Measurements from ENCODE around the gene SIGLEC9.

SIGLEC9 gene

DNA sequence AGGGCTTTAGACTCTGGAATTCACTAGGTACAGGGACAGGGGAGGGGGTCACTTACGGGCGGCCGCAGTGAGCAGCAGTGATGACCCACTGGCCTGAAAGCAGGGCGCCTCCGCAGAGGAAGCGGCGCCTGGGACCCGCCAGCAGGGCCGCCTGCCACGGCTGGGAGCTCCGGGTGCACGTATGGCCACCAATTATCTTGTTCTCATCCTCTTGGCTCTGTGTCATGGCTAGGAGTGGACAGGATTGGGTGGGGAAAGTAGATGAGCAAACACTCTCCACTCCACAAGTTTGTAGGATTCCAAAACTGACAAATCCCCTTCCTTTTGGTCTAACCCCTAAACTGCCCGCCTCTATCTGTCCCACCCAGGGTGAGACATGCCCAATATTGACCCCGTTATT is 43.2 kb upstream of the SIGLEC9 start:
- no peaks in the 10 kb centered on the region for H3K27me3 ChIP-seq (ENCODE audit: insufficient read depth, low read length)
- no peaks in the 10 kb centered on the region for H3K79me2 ChIP-seq (ENCODE audit: insufficient read depth, low read length)

DNA sequence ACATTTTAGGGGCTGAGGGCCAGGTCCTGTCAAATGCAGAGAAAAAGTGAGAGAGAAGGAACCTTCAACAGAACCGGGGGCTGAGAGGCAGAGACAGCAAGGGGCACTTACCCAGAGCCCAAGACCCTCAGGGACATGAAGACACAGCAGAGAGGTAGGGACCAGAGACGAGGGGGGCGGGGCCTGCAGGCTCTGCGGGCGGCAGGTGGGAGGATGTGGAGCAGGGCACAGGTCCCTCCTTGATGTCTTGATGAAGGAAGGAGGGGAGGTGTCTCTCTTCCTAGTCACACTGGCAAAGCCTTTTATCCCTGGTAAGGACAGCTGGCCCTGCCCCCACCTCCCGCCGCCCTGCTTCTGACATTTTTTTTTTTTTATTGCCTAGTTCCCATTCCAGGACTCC is 42.1 kb upstream of the SIGLEC9 start, which contains the start of gene KLK14:
Gene KLK14 (minus strand): TSS at position 277 of the 400 bp plus-strand sequence. CDS start 273 bp downstream, at position 4.
- Histone ChIP-seq H3K4me2 (ENCODE audit: low read length) (no peak within 1 kb of the TSS), H3K79me2 (ENCODE audit: insufficient read depth, low read length) (no peaks in the 10 kb centered on the region), H3K4me3 (ENCODE audit: low read depth, low read length, poor library complexity, severe bottlenecking) (no peak within 1 kb of the TSS), H2AFZ (ENCODE audit: low read length) (no peak within 1 kb of the TSS), H3K27me3 (ENCODE audit: insufficient read depth, low read length) (no peaks in the 10 kb centered on the region), H3K4me1 (ENCODE audit: insufficient read depth, low read length, severe bottlenecking) (no peaks in the 10 kb centered on the region), H3K9me3 (ENCODE audit: low read length) (no peaks in the 10 kb centered on the region), H3K9me2 (ENCODE audit: low read depth, low read length) (no peaks in the 10 kb centered on the region), H3K9ac (ENCODE audit: low read length) (no peak within 1 kb of the TSS), H3K36me3 (ENCODE audit: insufficient read depth, low read length) (no peaks in the 10 kb centered on the region), H3K27ac (ENCODE audit: low read depth, low read length, poor library complexity, severe bottlenecking) (no peak within 1 kb of the TSS), H3F3A (ENCODE audit: insufficient read depth, low read length) (no peaks in the 10 kb centered on the region), H4K20me1 (ENCODE audit: insufficient read depth, low read length) (no peaks in the 10 kb centered on the region)
- TF ChIP-seq, protein P1, sequence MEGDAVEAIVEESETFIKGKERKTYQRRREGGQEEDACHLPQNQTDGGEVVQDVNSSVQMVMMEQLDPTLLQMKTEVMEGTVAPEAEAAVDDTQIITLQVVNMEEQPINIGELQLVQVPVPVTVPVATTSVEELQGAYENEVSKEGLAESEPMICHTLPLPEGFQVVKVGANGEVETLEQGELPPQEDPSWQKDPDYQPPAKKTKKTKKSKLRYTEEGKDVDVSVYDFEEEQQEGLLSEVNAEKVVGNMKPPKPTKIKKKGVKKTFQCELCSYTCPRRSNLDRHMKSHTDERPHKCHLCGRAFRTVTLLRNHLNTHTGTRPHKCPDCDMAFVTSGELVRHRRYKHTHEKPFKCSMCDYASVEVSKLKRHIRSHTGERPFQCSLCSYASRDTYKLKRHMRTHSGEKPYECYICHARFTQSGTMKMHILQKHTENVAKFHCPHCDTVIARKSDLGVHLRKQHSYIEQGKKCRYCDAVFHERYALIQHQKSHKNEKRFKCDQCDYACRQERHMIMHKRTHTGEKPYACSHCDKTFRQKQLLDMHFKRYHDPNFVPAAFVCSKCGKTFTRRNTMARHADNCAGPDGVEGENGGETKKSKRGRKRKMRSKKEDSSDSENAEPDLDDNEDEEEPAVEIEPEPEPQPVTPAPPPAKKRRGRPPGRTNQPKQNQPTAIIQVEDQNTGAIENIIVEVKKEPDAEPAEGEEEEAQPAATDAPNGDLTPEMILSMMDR (IDR thresholded peaks at IDR 0.05; ENCODE audit: low read length) = no peak
- TF ChIP-seq EZH2 (IDR thresholded peaks at IDR 0.05; ENCODE audit: borderline replicate concordance, low read length) = no peak

More for the DNA sequence above, 43.2 kb upstream of the SIGLEC9 start:
- Histone ChIP-seq H3K9me2 (ENCODE audit: low read depth, low read length) (no peaks in the 10 kb centered on the region), H3K36me3 (ENCODE audit: insufficient read depth, low read length) (no peaks in the 10 kb centered on the region), H4K20me1 (ENCODE audit: insufficient read depth, low read length) (no peaks in the 10 kb centered on the region), H3K9ac (ENCODE audit: low read length) (no peak overlapping the region), H3F3A (ENCODE audit: insufficient read depth, low read length) (no peaks in the 10 kb centered on the region), H3K9me3 (ENCODE audit: low read length) (no peaks in the 10 kb centered on the region), H3K4me1 (ENCODE audit: insufficient read depth, low read length, severe bottlenecking) (no peaks in the 10 kb centered on the region), H3K4me2 (ENCODE audit: low read length) (no peak overlapping the region), H3K27ac (ENCODE audit: low read depth, low read length, poor library complexity, severe bottlenecking) (no peak overlapping the region), H3K4me3 (ENCODE audit: low read depth, low read length, poor library complexity, severe bottlenecking) (no peak overlapping the region), H2AFZ (ENCODE audit: low read length) (no peak overlapping the region)
- TF ChIP-seq, protein P1 (IDR thresholded peaks at IDR 0.05; ENCODE audit: low read length) = no peak
- TF ChIP-seq EZH2 (IDR thresholded peaks at IDR 0.05; ENCODE audit: borderline replicate concordance, low read length) = no peak

DNA sequence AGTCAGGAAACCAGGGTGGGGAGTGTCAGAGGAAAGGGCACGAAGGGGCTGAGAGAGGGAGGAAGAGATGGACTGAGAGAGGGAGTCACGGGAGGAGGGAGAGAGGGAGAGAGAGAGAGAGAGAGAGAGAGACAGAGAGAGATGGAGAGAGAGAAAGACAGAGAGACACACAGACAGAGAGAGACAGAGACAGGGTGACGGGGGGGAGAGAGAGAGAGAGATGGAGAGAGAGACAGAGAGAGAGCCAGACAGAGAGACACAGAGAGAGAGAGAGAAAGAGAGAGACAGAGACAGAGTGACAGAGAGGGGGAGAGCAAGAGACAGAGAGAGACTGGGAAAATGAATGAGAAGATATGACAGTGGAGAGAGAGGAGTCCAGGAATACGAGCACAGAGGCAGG is 41.5 kb upstream of the SIGLEC9 start:
- Histone ChIP-seq H3K9ac (ENCODE audit: low read length) (no peak overlapping the region), H3K4me2 (ENCODE audit: low read length) (no peak overlapping the region), H3K79me2 (ENCODE audit: insufficient read depth, low read length) (no peaks in the 10 kb centered on the region), H3K9me3 (ENCODE audit: low read length) (no peaks in the 10 kb centered on the region), H4K20me1 (ENCODE audit: insufficient read depth, low read length) (no peaks in the 10 kb centered on the region), H3K4me3 (ENCODE audit: low read depth, low read length, poor library complexity, severe bottlenecking) (no peak overlapping the region), H3F3A (ENCODE audit: insufficient read depth, low read length) (no peaks in the 10 kb centered on the region), H3K36me3 (ENCODE audit: insufficient read depth, low read length) (no peaks in the 10 kb centered on the region), H3K27ac (ENCODE audit: low read depth, low read length, poor library complexity, severe bottlenecking) (no peak overlapping the region), H2AFZ (ENCODE audit: low read length) (no peak overlapping the region), H3K9me2 (ENCODE audit: low read depth, low read length) (no peaks in the 10 kb centered on the region), H3K27me3 (ENCODE audit: insufficient read depth, low read length) (no peaks in the 10 kb centered on the region), H3K4me1 (ENCODE audit: insufficient read depth, low read length, severe bottlenecking) (no peaks in the 10 kb centered on the region)
- no peak for TF ChIP-seq EZH2 (IDR thresholded peaks at IDR 0.05; ENCODE audit: borderline replicate concordance, low read length)

DNA sequence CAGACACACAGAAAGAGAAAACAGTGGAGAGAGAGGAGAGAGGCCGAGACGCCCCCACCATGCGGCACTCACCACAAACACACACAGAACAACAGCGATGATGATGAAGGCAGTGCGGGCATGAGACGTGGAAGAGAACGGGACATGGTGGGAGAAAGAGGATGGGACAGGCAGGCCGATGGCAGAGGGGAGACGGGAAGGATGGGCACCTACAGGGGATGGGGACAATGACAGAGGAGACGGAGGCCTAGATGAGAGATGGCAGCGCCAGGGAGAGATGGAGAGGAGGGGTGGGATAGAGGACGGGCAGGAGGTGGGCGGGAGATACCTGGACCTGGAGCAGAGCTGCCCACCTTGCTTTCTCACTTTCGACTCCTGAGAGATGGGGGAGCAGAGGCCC is 40.9 kb upstream of the SIGLEC9 start:
- no peak for TF ChIP-seq EZH2 (IDR thresholded peaks at IDR 0.05; ENCODE audit: borderline replicate concordance, low read length)
- TF ChIP-seq, protein P1 (IDR thresholded peaks at IDR 0.05; ENCODE audit: low read length) = no peak
- Histone ChIP-seq H2AFZ (ENCODE audit: low read length) (no peak overlapping the region), H4K20me1 (ENCODE audit: insufficient read depth, low read length) (no peaks in the 10 kb centered on the region), H3K9me3 (ENCODE audit: low read length) (no peaks in the 10 kb centered on the region), H3K36me3 (ENCODE audit: insufficient read depth, low read length) (no peaks in the 10 kb centered on the region), H3K4me3 (ENCODE audit: low read depth, low read length, poor library complexity, severe bottlenecking) (no peak overlapping the region), H3K27ac (ENCODE audit: low read depth, low read length, poor library complexity, severe bottlenecking) (no peak overlapping the region), H3K9ac (ENCODE audit: low read length) (no peak overlapping the region), H3F3A (ENCODE audit: insufficient read depth, low read length) (no peaks in the 10 kb centered on the region), H3K4me1 (ENCODE audit: insufficient read depth, low read length, severe bottlenecking) (no peaks in the 10 kb centered on the region), H3K79me2 (ENCODE audit: insufficient read depth, low read length) (no peaks in the 10 kb centered on the region), H3K4me2 (ENCODE audit: low read length) (no peak overlapping the region), H3K27me3 (ENCODE audit: insufficient read depth, low read length) (no peaks in the 10 kb centered on the region), H3K9me2 (ENCODE audit: low read depth, low read length) (no peaks in the 10 kb centered on the region)
